GM12892 (cell line): ENCODE data around the gene SNX14. TPM values are rescaled to one million over a fixed set of nuclear protein-coding genes. Genes with fewer than 3 reads are reported as not detected.
A peak's percentile ranks its signal among the peaks of the same experiment; 100 is the strongest.
"Not testable (repeated sequence)": the region's sequence is repeated elsewhere in the genome, so short reads cannot be mapped to it uniquely, and the experiment has no call there.

Source experiments
- DNase-seq: peaks from one replicate; pipeline ENCODE4 v3.0.0; 2011; ENCODE audit not compliant: insufficient read length
- FAIRE-seq: peaks from 2 replicates; lab custom pipeline; 2011; peaks lifted over from hg19 to GRCh38; lab: Jason Lieb, UNC
- POLR2A ChIP-seq: IDR thresholded peaks from 2 replicates; pipeline ENCODE4 v1.6.1; 2011; ENCODE audit warnings: low read depth, low read length, control low read depth
- POLR2AphosphoS5 ChIP-seq: IDR thresholded peaks from 2 replicates; pipeline ENCODE4 v1.6.1; 2011; ENCODE audit warnings: low read depth, low read length, control low read depth
- TAF1 ChIP-seq: IDR thresholded peaks from 2 replicates; pipeline ENCODE4 v1.6.1; 2011; ENCODE audit warnings: low read depth, mild to moderate bottlenecking, control low read depth, low read length, borderline replicate concordance
- polyA plus RNA-seq: library from polyadenylated mRNA; unstranded; fragments of >200 nt; gene quantifications from one replicate; pipeline ENCODE4 v1.2.1, GENCODE V29; 2012; ENCODE audit warnings: missing spikeins, inconsistent platforms; ENCODE audit not compliant: missing spikeins

SNX14 gene
- polyA plus RNA-seq: 70.1 TPM

GRCh38 chr6:85593438-85594196 is at the start of gene SNX14:
SNX14 (minus strand) TSS chr6:85593858; CDS start chr6:85593718, 140 bp downstream.
- TF ChIP-seq TAF1: peak; percentile 56; the same call in 1 of the 2 replicates
- peak; percentile 81 for TF ChIP-seq POLR2AphosphoS5
- peak; percentile 93 for TF ChIP-seq POLR2A
- peak; percentile 76 for DNase-seq
- FAIRE-seq: peak; percentile 100

GRCh38 chr6:85642774-85643536 is 49.3 kb upstream of the SNX14 start, which contains the start of gene SYNCRIP:
SYNCRIP (minus strand) TSS chr6:85642886; CDS start chr6:85641439, 1,447 bp downstream.
- FAIRE-seq (peak; percentile 98), DNase-seq (peak; percentile 76)
- TF ChIP-seq TAF1 (peak; percentile 75), POLR2AphosphoS5 (peak; percentile 98), POLR2A (peak; percentile 96)

- FAIRE-seq: peak; percentile 71
- TF ChIP-seq POLR2A (no peak; the same call in 1 of the 2 replicates), POLR2AphosphoS5 (no peak), TAF1 (no peak)
- DNase-seq: peak; percentile 13
These were observed 48.5 kb upstream of the SNX14 start for GRCh38 chr6:85641897-85642773.

- DNase-seq: no peak
These were observed 47.9 kb upstream of the SNX14 start for GRCh38 chr6:85641522-85641896.

GRCh38 chr6:85640821-85641220 is 47.2 kb upstream of the SNX14 start:
- FAIRE-seq (no peak), DNase-seq (no peak)
- no peak for TF ChIP-seq TAF1
- TF ChIP-seq POLR2AphosphoS5: no peak
- TF ChIP-seq POLR2A: no peak

More at GRCh38 chr6:85641522-85641896, 47.9 kb upstream of the SNX14 start:
- FAIRE-seq: no peak
- no peak for TF ChIP-seq POLR2A
- no peak for TF ChIP-seq TAF1
- no peak for TF ChIP-seq POLR2AphosphoS5

- TF ChIP-seq TAF1 (no peak), POLR2AphosphoS5 (no peak), POLR2A (no peak)
These were observed 43.9 kb upstream of the SNX14 start for GRCh38 chr6:85637579-85637978.

GRCh38 chr6:85632164-85632942 is 38.7 kb upstream of the SNX14 start:
- no peak for TF ChIP-seq TAF1
- no peak for TF ChIP-seq POLR2AphosphoS5
- no peak for TF ChIP-seq POLR2A
- FAIRE-seq (no peak), DNase-seq (no peak)

More at GRCh38 chr6:85637579-85637978, 43.9 kb upstream of the SNX14 start:
- no peak for DNase-seq
- FAIRE-seq: no peak

- DNase-seq, FAIRE-seq: not testable (repeated sequence)
These were observed 37.5 kb upstream of the SNX14 start for GRCh38 chr6:85631117-85631516.

GRCh38 chr6:85628353-85628752 is 34.7 kb upstream of the SNX14 start:
- FAIRE-seq: no peak
- DNase-seq: no peak
- TF ChIP-seq TAF1: no peak
- no peak for TF ChIP-seq POLR2AphosphoS5
- no peak for TF ChIP-seq POLR2A

- no peak for FAIRE-seq
- no peak for TF ChIP-seq POLR2AphosphoS5
- TF ChIP-seq TAF1: no peak
- TF ChIP-seq POLR2A: no peak
- no peak for DNase-seq
These were observed 26.6 kb upstream of the SNX14 start for GRCh38 chr6:85620308-85620707.
